K562 (cell line): Measurements from ENCODE around the gene CDRT4. TPM values are rescaled to one million over a fixed set of nuclear protein-coding genes. Genes with fewer than 3 reads are reported as not detected.

ENCODE experiments used
- ATAC-seq: fragments of 200-7000 bp; cut with Tn5 transposase; 3 replicates; pipeline ENCODE4 v1.9.1; 2020; ENCODE audit warnings: moderate library complexity
- BruUV-seq: library from RNA; stranded (reverse); fragments of 400-500 nt; replicated peaks from 2 replicates; lab custom pipeline; 2021; lab: Mats Ljungman, UMichigan
- CTCF ChIA-PET: fragments of 300-600 bp; formaldehyde crosslinking; extraction: SDS; loops from one replicate; lab custom pipeline; 2021; ENCODE audit warnings: low intra/inter-chr PET ratio; lab: Yijun Ruan, JAX
- POLR2A ChIA-PET: fragments of 300-600, 350-650 bp; sonication (Branson Sonifier 250); formaldehyde crosslinking; extraction: SDS; loops from one replicate; lab custom pipeline; 2021; ENCODE audit warnings: antibody characterized with exemption, inconsistent platforms; lab: Yijun Ruan, JAX
- DNase-seq, 4 experiments: peaks; one replicate each; pipeline versions ENCODE4 v3.0.0 to v3.0.0-alpha.2; 2011 to 2018; ENCODE audit warnings: low spot score in 3 of 4, mixed read lengths in 3 of 4; ENCODE audit errors: extremely low read depth in 1 of 4
- FAIRE-seq: peaks from 2 replicates; lab custom pipeline; 2011; peaks lifted over from hg19 to GRCh38; lab: Jason Lieb, UNC
- H2AFZ ChIP-seq: 2 replicates; pipeline ENCODE4 v1.6.0; 2011; ENCODE audit warnings: low read depth, low read length, control low read depth, inconsistent platforms
- H3K27ac ChIP-seq: fragments of 200-600 bp; 3 replicates; pipeline ENCODE4 v1.8.0; 2011; ENCODE audit warnings: low read depth, mild to moderate bottlenecking, control low read depth, inconsistent platforms, low read length, moderate library complexity, mixed read lengths; ENCODE audit errors: extremely low read depth
- H3K27me3 ChIP-seq, 2 experiments: fragments of 300-600 bp in 1 of 2; 2 replicates in 1 of 2; 3 replicates in 1 of 2; pipeline versions ENCODE4 v1.6.0 to v1.8.0; 2011; ENCODE audit warnings: inconsistent platforms in 2 of 2, low read length in 2 of 2, mild to moderate bottlenecking in 1 of 2, mixed read lengths in 1 of 2, moderate library complexity in 1 of 2; ENCODE audit not compliant: control insufficient read depth in 2 of 2, insufficient read depth in 2 of 2
- H3K36me3 ChIP-seq: fragments of 300-600 bp; 3 replicates; pipeline ENCODE4 v1.8.0; 2011; ENCODE audit warnings: mild to moderate bottlenecking, low read length, inconsistent platforms; ENCODE audit not compliant: control insufficient read depth, insufficient read depth
- H3K4me1 ChIP-seq, 2 experiments: fragments of 200-600 bp in 1 of 2; replicated peaks in 1 of 2; 2 replicates in 1 of 2; 3 replicates in 1 of 2; pipeline versions ENCODE4 v1.5.1 to v1.8.0; 2011; ENCODE audit warnings: inconsistent platforms in 2 of 2, low read length in 2 of 2, mild to moderate bottlenecking in 1 of 2, mixed read lengths in 1 of 2, moderate library complexity in 1 of 2; ENCODE audit not compliant: control insufficient read depth in 2 of 2, insufficient read depth in 2 of 2
- H3K4me2 ChIP-seq: 2 replicates; pipeline ENCODE4 v1.6.1; 2011; ENCODE audit warnings: low read length, control low read depth, inconsistent platforms, mixed read lengths; ENCODE audit not compliant: insufficient read depth
- H3K4me3 ChIP-seq: fragments of 200-600 bp; sonication (generic), shearing (Covaris generic); 2 replicates; pipeline ENCODE4 v1.5.1; 2016; ENCODE audit warnings: control low read depth, inconsistent platforms
- H3K79me2 ChIP-seq: fragments of 200-600 bp; 3 replicates; pipeline ENCODE4 v1.8.0; 2011; ENCODE audit warnings: low read length, inconsistent platforms; ENCODE audit not compliant: control insufficient read depth, insufficient read depth
- H3K9ac ChIP-seq, 2 experiments: 2 replicates each; pipeline versions ENCODE4 v1.6.0 to v1.6.1; 2011; ENCODE audit warnings: low read depth in 2 of 2, low read length in 2 of 2, control low read depth in 1 of 2, inconsistent platforms in 1 of 2, mild to moderate bottlenecking in 1 of 2, mixed read lengths in 1 of 2; ENCODE audit not compliant: insufficient read depth in 1 of 2
- H3K9me1 ChIP-seq: one replicate; pipeline ENCODE4 v1.6.0; 2011; ENCODE audit warnings: inconsistent platforms, mild to moderate bottlenecking, low read length, moderate library complexity; ENCODE audit not compliant: control insufficient read depth, insufficient read depth
- H3K9me3 ChIP-seq: replicated peaks from 2 replicates; pipeline ENCODE4 v1.5.1; 2011; ENCODE audit warnings: low read depth, low read length, inconsistent platforms; ENCODE audit not compliant: control insufficient read depth, insufficient read depth
- H4K20me1 ChIP-seq: replicated peaks from 2 replicates; pipeline ENCODE4 v1.6.1; 2011; ENCODE audit warnings: low read length, inconsistent platforms, mixed read lengths; ENCODE audit not compliant: control insufficient read depth, insufficient read depth
- ARID3B ChIP-seq: fragments of 250-450 bp; sonication (Bioruptor Pico); IDR thresholded peaks from 2 replicates; pipeline ENCODE4 v1.4.0; 2020; ENCODE audit warnings: borderline replicate concordance
- EP400 ChIP-seq: fragments of 450-650 bp; IDR thresholded peaks from 2 replicates; pipeline ENCODE4 v1.6.1; 2017; ENCODE audit warnings: antibody characterized with exemption, mild to moderate bottlenecking, moderate library complexity
- HDAC3 ChIP-seq: fragments of 450-650 bp; IDR thresholded peaks from 2 replicates; pipeline ENCODE4 v1.6.1; 2018; ENCODE audit warnings: borderline replicate concordance, mild to moderate bottlenecking, moderate library complexity; ENCODE audit not compliant: partially characterized antibody
- HMG20A ChIP-seq: fragments of 450-650 bp; formaldehyde crosslinking; conservative IDR thresholded peaks from 2 replicates; pipeline ENCODE4 v1.4.0; 2020; ENCODE audit warnings: mild to moderate bottlenecking, mixed read lengths
- HNRNPUL1 ChIP-seq: fragments of 200-400 bp; formaldehyde crosslinking; IDR thresholded peaks from 2 replicates; pipeline ENCODE4 v1.6.1; 2017; ENCODE audit warnings: low read length
- MIER1 ChIP-seq: fragments of 450-650 bp; IDR thresholded peaks from 2 replicates; pipeline ENCODE4 v1.6.1; 2016; ENCODE audit warnings: antibody characterized with exemption, mild to moderate bottlenecking, low read depth
- PHF20 ChIP-seq: fragments of 450-650 bp; IDR thresholded peaks from 2 replicates; pipeline ENCODE4 v1.6.1; 2018; ENCODE audit not compliant: partially characterized antibody
- PHF21A ChIP-seq: fragments of 450-650 bp; IDR thresholded peaks from 2 replicates; pipeline ENCODE4 v1.6.1; 2017; ENCODE audit warnings: low read depth, borderline replicate concordance
- PTTG1 ChIP-seq: fragments of 450-650 bp; IDR thresholded peaks from 2 replicates; pipeline ENCODE4 v1.6.1; 2016; ENCODE audit warnings: low read depth, mild to moderate bottlenecking, missing genetic modification characterization, missing compliant biosample characterization
- RUNX1 ChIP-seq: sonication (generic); IDR thresholded peaks from 2 replicates; pipeline ENCODE4 v1.6.1; 2016; ENCODE audit warnings: antibody characterized with exemption, low read depth
- SIRT6 ChIP-seq: IDR thresholded peaks from one replicate; pipeline ENCODE4 v1.6.1; 2012; ENCODE audit warnings: low read depth, mild to moderate bottlenecking, control low read depth, inconsistent platforms, low read length, moderate library complexity
- SP2 ChIP-seq: IDR thresholded peaks from 2 replicates; pipeline ENCODE4 v1.6.1; 2011; ENCODE audit warnings: mild to moderate bottlenecking, low read depth, low read length, moderate library complexity; ENCODE audit not compliant: poor library complexity, severe bottlenecking; ENCODE audit errors: extremely low read depth
- ZNF197 ChIP-seq: fragments of 200-800 bp; sonication (Bioruptor generic); IDR thresholded peaks from 2 replicates; pipeline ENCODE4 v1.6.1; 2016; ENCODE audit warnings: low read depth, missing genetic modification characterization, missing compliant biosample characterization
- ZNF277 ChIP-seq: fragments of 250-450 bp; sonication (Bioruptor Pico); IDR thresholded peaks from 2 replicates; pipeline ENCODE4 v1.8.0; 2022; ENCODE audit warnings: inconsistent platforms, mild to moderate bottlenecking, moderate library complexity, borderline replicate concordance
- ZNF589 ChIP-seq: fragments of 200-800 bp; sonication (Bioruptor generic); IDR thresholded peaks from 2 replicates; pipeline ENCODE4 v1.6.1; 2016; ENCODE audit warnings: low read depth, missing genetic modification characterization, missing compliant biosample characterization
- ZNF696 ChIP-seq: fragments of 250-450 bp; sonication (Bioruptor Pico); conservative IDR thresholded peaks from 2 replicates; pipeline ENCODE4 v1.4.0; 2020; ENCODE audit warnings: mild to moderate bottlenecking, moderate library complexity
- in situ Hi-C: fragments of 300-500 bp; cut with MboI; formaldehyde crosslinking; loops from 4 replicates; pipeline ENCODE4 v1.15.0; 2018; ENCODE audit warnings: inconsistent platforms, mixed read lengths
- intact Hi-C: fragments of 100-400 bp; cut with micrococcal nuclease; formaldehyde crosslinking; loops from 2 replicates; pipeline ENCODE4 v1.14.2; 2022
- polyA plus RNA-seq, 8 experiments: library from polyadenylated mRNA; depleted of rRNA in 4 of 8; stranded (reverse) in 5 of 8; unstranded in 3 of 8; fragments of >200 nt; fragmentation: Nextera tagmentation in 2 of 8; fragmentation: Illumina TruSeq in 1 of 8; extraction: Ambion mirVana in 2 of 8; extraction: Trizol in 1 of 8; gene quantifications; 2 replicates each; pipeline versions ENCODE4 v1.2.1 to v1.2.3, GENCODE V29; 2011 to 2014; ENCODE audit warnings: inconsistent platforms in 1 of 8, missing spikeins in 1 of 8
- total RNA-seq, 7 experiments: library from RNA; depleted of rRNA in 6 of 7; stranded (reverse); fragments of >200 nt in 6 of 7; fragmentation: Illumina TruSeq in 2 of 7; extraction: Trizol in 2 of 7; gene quantifications; 2 replicates each; pipeline versions ENCODE4 v1.2.1 to v1.2.3, GENCODE V29; 2011 to 2021; ENCODE audit warnings: low replicate concordance in 1 of 7

The CDRT4 gene
- total and polyA plus RNA-seq, 9 of the 15 experiments (the other 6 are each of a cell fraction or from before 2014, with no cell fraction given), result 1.7 to 6.4 (median 3.5) TPM

- Histone ChIP-seq H3K4me1 (no peaks in the 10 kb centered on the region), H3K9me1 (no peaks in the 10 kb centered on the region), H2AFZ (no peak overlapping the region), H3K27me3 (no peaks in the 10 kb centered on the region), H3K9ac (no peak overlapping the region), H3K4me2 (no peak overlapping the region), H3K9me3 (no peaks in the 10 kb centered on the region), H3K4me3 (no peak overlapping the region), H3K27ac (no peak overlapping the region), H3K36me3 (no peaks in the 10 kb centered on the region), H4K20me1 (no peaks in the 10 kb centered on the region), H3K79me2 (no peaks in the 10 kb centered on the region)
- no TSS peak for BruUV-seq
- FAIRE-seq (no peak), ATAC-seq (no peak), DNase-seq (no peak)
- TF ChIP-seq RUNX1 (no peak), ZNF696 (CRISPR knock-in tag) (no peak), MIER1 (no peak), ZNF589 (CRISPR knock-in tag) (no peak), HDAC3 (no peak), HNRNPUL1 (no peak), ZNF277 (CRISPR knock-in tag) (no peak), PHF21A (no peak), SIRT6 (no peak), ARID3B (no peak), PTTG1 (tag) (no peak), SP2 (no peak), EP400 (no peak), PHF20 (no peak), ZNF197 (CRISPR knock-in tag) (no peak), HMG20A (CRISPR knock-in tag) (no peak)
- intact Hi-C loops, result no loop called here
- ChIA-PET POLR2A (no interaction called here), CTCF (no interaction called here)
- in situ Hi-C loops, result no loop called here
These were observed 12.3 kb upstream of the CDRT4 start for GRCh38 chr17:15479703-15480102.
